ENCODE data around the gene CDC25B. TPM values are rescaled to one million over a fixed set of nuclear protein-coding genes. Genes with fewer than 3 reads are reported as not detected.

CDC25B gene
- total and polyA plus RNA-seq, 2 of the 8 experiments (the other 6 are each of a cell fraction or from before 2014, with no cell fraction given) = 21.7 to 31.2 TPM

DNA sequence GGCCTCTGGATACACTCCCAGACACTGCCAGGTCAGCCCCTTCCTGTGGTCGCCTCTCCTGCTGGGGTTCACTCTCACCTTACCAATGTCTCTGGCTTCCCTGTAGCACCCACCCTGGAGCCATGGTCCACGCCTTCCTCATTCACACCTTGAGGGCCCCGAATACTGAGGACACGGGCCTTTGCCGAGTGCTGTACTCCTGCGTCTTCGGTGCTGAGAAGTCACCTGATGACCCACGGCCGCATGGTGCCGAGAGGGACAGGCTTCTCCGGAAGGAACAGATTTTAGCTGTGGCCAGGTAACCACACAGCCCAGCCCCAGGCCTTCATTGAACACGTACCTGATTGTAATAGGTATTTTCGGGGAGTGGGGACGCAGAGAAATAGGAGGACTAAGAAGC is 25.9 kb downstream of the CDC25B start (continued):
- TF ChIP-seq, protein P1, sequence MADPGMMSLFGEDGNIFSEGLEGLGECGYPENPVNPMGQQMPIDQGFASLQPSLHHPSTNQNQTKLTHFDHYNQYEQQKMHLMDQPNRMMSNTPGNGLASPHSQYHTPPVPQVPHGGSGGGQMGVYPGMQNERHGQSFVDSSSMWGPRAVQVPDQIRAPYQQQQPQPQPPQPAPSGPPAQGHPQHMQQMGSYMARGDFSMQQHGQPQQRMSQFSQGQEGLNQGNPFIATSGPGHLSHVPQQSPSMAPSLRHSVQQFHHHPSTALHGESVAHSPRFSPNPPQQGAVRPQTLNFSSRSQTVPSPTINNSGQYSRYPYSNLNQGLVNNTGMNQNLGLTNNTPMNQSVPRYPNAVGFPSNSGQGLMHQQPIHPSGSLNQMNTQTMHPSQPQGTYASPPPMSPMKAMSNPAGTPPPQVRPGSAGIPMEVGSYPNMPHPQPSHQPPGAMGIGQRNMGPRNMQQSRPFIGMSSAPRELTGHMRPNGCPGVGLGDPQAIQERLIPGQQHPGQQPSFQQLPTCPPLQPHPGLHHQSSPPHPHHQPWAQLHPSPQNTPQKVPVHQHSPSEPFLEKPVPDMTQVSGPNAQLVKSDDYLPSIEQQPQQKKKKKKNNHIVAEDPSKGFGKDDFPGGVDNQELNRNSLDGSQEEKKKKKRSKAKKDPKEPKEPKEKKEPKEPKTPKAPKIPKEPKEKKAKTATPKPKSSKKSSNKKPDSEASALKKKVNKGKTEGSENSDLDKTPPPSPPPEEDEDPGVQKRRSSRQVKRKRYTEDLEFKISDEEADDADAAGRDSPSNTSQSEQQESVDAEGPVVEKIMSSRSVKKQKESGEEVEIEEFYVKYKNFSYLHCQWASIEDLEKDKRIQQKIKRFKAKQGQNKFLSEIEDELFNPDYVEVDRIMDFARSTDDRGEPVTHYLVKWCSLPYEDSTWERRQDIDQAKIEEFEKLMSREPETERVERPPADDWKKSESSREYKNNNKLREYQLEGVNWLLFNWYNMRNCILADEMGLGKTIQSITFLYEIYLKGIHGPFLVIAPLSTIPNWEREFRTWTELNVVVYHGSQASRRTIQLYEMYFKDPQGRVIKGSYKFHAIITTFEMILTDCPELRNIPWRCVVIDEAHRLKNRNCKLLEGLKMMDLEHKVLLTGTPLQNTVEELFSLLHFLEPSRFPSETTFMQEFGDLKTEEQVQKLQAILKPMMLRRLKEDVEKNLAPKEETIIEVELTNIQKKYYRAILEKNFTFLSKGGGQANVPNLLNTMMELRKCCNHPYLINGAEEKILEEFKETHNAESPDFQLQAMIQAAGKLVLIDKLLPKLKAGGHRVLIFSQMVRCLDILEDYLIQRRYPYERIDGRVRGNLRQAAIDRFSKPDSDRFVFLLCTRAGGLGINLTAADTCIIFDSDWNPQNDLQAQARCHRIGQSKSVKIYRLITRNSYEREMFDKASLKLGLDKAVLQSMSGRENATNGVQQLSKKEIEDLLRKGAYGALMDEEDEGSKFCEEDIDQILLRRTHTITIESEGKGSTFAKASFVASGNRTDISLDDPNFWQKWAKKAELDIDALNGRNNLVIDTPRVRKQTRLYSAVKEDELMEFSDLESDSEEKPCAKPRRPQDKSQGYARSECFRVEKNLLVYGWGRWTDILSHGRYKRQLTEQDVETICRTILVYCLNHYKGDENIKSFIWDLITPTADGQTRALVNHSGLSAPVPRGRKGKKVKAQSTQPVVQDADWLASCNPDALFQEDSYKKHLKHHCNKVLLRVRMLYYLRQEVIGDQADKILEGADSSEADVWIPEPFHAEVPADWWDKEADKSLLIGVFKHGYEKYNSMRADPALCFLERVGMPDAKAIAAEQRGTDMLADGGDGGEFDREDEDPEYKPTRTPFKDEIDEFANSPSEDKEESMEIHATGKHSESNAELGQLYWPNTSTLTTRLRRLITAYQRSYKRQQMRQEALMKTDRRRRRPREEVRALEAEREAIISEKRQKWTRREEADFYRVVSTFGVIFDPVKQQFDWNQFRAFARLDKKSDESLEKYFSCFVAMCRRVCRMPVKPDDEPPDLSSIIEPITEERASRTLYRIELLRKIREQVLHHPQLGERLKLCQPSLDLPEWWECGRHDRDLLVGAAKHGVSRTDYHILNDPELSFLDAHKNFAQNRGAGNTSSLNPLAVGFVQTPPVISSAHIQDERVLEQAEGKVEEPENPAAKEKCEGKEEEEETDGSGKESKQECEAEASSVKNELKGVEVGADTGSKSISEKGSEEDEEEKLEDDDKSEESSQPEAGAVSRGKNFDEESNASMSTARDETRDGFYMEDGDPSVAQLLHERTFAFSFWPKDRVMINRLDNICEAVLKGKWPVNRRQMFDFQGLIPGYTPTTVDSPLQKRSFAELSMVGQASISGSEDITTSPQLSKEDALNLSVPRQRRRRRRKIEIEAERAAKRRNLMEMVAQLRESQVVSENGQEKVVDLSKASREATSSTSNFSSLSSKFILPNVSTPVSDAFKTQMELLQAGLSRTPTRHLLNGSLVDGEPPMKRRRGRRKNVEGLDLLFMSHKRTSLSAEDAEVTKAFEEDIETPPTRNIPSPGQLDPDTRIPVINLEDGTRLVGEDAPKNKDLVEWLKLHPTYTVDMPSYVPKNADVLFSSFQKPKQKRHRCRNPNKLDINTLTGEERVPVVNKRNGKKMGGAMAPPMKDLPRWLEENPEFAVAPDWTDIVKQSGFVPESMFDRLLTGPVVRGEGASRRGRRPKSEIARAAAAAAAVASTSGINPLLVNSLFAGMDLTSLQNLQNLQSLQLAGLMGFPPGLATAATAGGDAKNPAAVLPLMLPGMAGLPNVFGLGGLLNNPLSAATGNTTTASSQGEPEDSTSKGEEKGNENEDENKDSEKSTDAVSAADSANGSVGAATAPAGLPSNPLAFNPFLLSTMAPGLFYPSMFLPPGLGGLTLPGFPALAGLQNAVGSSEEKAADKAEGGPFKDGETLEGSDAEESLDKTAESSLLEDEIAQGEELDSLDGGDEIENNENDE (IDR thresholded peaks at IDR 0.05; ENCODE audit: insufficient replicate concordance, low read length) = no peak
- TF ChIP-seq TAF7 (optimal IDR thresholded peaks at IDR 0.05; ENCODE audit: borderline replicate concordance, low read depth, low read length) (no peak), RNF2 (IDR thresholded peaks at IDR 0.05; ENCODE audit: borderline replicate concordance, low read depth, low read length, missing control alignments, poor library complexity, severe bottlenecking) (no peak), TBP (IDR thresholded peaks at IDR 0.05; ENCODE audit: low read depth, low read length) (no peak), KDM4A (IDR thresholded peaks at IDR 0.05; ENCODE audit: low read depth, low read length, severe bottlenecking) (no peak), GTF2F1 (IDR thresholded peaks at IDR 0.05; ENCODE audit: borderline replicate concordance, low read depth, low read length) (no peak), SAP30 (IDR thresholded peaks at IDR 0.05; ENCODE audit: insufficient read depth, insufficient replicate concordance, low read length) (no peak)

All from H1 (cell line).